Karpas-422 (cell line): ENCODE data around the gene CHCHD6. TPM values are rescaled to one million over a fixed set of nuclear protein-coding genes. Genes with fewer than 3 reads are reported as not detected.

Experiments
- DNase-seq: peaks from one replicate; pipeline ENCODE4 v3.0.0-alpha.2; 2015
- H2AFZ ChIP-seq: fragments of 200-600 bp; sonication (generic); 2 replicates; pipeline ENCODE4 v1.6.1; 2014; ENCODE audit warnings: antibody characterized with exemption, low read length, mixed read lengths
- H3K27ac ChIP-seq: fragments of 200-600 bp; sonication (generic); 2 replicates; pipeline ENCODE4 v1.5.1; 2014; ENCODE audit warnings: mild to moderate bottlenecking, low read length, moderate library complexity
- H3K27me3 ChIP-seq: fragments of 200-600 bp; sonication (generic); 2 replicates; pipeline ENCODE4 v1.6.1; 2014; ENCODE audit warnings: low read length, mixed read lengths
- H3K36me3 ChIP-seq: fragments of 200-600 bp; sonication (generic); 2 replicates; pipeline ENCODE4 v1.6.1; 2014; ENCODE audit warnings: low read length, mixed read lengths; ENCODE audit not compliant: insufficient read depth
- H3K4me1 ChIP-seq: fragments of 200-600 bp; sonication (generic); 2 replicates; pipeline ENCODE4 v1.6.1; 2014; ENCODE audit warnings: mild to moderate bottlenecking, low read length, mixed read lengths
- H3K4me2 ChIP-seq: fragments of 200-600 bp; sonication (generic); 2 replicates; pipeline ENCODE4 v1.6.1; 2014; ENCODE audit warnings: low read length, low read depth, mild to moderate bottlenecking; ENCODE audit not compliant: poor library complexity, severe bottlenecking
- H3K4me3 ChIP-seq: fragments of 200-600 bp; sonication (generic); 2 replicates; pipeline ENCODE4 v1.5.1; 2014; ENCODE audit warnings: mild to moderate bottlenecking, antibody characterized with exemption, low read length, mixed read lengths
- H3K79me2 ChIP-seq: fragments of 200-600 bp; sonication (generic); 2 replicates; pipeline ENCODE4 v1.6.1; 2014; ENCODE audit warnings: mild to moderate bottlenecking, low read length, mixed read lengths
- H3K9ac ChIP-seq: fragments of 200-600 bp; sonication (generic); 2 replicates; pipeline ENCODE4 v1.6.0; 2014; ENCODE audit warnings: low read length
- H3K9me2 ChIP-seq: fragments of 200-600 bp; sonication (generic), shearing (Covaris generic); replicated peaks from 2 replicates; pipeline ENCODE4 v1.6.0; 2014; ENCODE audit warnings: mild to moderate bottlenecking, low read length, moderate library complexity; ENCODE audit not compliant: insufficient read depth
- H3K9me3 ChIP-seq: fragments of 300-700, 200-600 bp; sonication (generic); 2 replicates; pipeline ENCODE4 v1.6.1; 2014; ENCODE audit warnings: low read length, mixed read lengths
- H4K20me1 ChIP-seq: fragments of 200-600 bp; sonication (generic); 2 replicates; pipeline ENCODE4 v1.6.1; 2014; ENCODE audit warnings: mild to moderate bottlenecking, antibody characterized with exemption, low read length, low read depth; ENCODE audit not compliant: insufficient read depth
- total RNA-seq: library from RNA; depleted of rRNA; stranded (reverse); fragments of >200 nt; shearing (Covaris generic); gene quantifications from 2 replicates; pipeline ENCODE4 v1.2.3, GENCODE V29; 2014; ENCODE audit warnings: low replicate concordance

The CHCHD6 gene
- total RNA-seq, 1 experiment from 2014 or later, result 12.8 TPM

DNA sequence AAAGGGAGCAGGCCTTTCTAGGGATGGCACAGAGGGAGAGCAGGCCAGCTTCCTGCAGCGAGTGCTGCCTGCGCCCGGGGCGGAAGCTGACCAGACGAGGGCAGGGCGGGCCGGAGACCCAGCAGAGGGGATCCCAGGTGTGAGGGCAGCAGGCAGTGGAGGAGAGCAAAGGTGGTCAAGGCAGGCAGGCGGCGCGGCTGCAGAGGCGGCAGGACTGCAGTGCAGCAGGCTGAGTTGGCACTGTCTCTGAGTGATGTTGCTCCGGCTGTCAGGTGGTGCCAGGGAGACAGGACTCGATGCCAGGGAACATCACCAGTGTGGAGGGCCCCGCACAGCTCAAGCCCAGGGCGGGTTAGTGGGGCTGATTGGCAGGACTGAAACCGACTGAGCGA, 256.6 kb downstream of the CHCHD6 start:
- no peaks in the 10 kb centered on the region for H3K9me3 ChIP-seq
- no peak overlapping the region for H3K27ac ChIP-seq
- no peaks in the 10 kb centered on the region for H3K9me2 ChIP-seq
- H3K4me1 ChIP-seq, result no peaks in the 10 kb centered on the region
- no peak overlapping the region for H3K4me3 ChIP-seq
- H2AFZ ChIP-seq, result no peak overlapping the region
- H4K20me1 ChIP-seq, result no peaks in the 10 kb centered on the region
- H3K36me3 ChIP-seq, result no peaks in the 10 kb centered on the region
- DNase-seq, result no peak
- no peak overlapping the region for H3K4me2 ChIP-seq
- no peaks in the 10 kb centered on the region for H3K27me3 ChIP-seq
- H3K9ac ChIP-seq, result no peak overlapping the region
- H3K79me2 ChIP-seq, result no peaks in the 10 kb centered on the region

GRCh38 chr3:126961191-126961790, 257.3 kb downstream of the CHCHD6 start:
- no peak overlapping the region for H3K27ac ChIP-seq

GRCh38 chr3:126961791-126962461, 257.9 kb downstream of the CHCHD6 start:
- no peaks in the 10 kb centered on the region for H3K27me3 ChIP-seq
- 0 out of 2 replicates have a peak, but pooled peaks cover 3% of the 10 kb centered on the region for H4K20me1 ChIP-seq
- no peaks in the 10 kb centered on the region for H3K4me1 ChIP-seq
- no peaks in the 10 kb centered on the region for H3K36me3 ChIP-seq
- H3K9ac ChIP-seq, result no peak overlapping the region
- H3K79me2 ChIP-seq, result no peaks in the 10 kb centered on the region
- H3K9me2 ChIP-seq, result no peaks in the 10 kb centered on the region
- no peak for DNase-seq
- no peak overlapping the region for H2AFZ ChIP-seq
- H3K9me3 ChIP-seq, result no peaks in the 10 kb centered on the region
- H3K4me2 ChIP-seq, result no peak overlapping the region
- no peak overlapping the region for H3K27ac ChIP-seq
- no peak overlapping the region for H3K4me3 ChIP-seq

More at GRCh38 chr3:126961191-126961790, 257.3 kb downstream of the CHCHD6 start:
- Histone ChIP-seq H3K4me1 (no peaks in the 10 kb centered on the region), H3K9me3 (no peaks in the 10 kb centered on the region), H3K4me2 (no peak overlapping the region), H3K27me3 (no peaks in the 10 kb centered on the region), H3K36me3 (no peaks in the 10 kb centered on the region), H3K9me2 (no peaks in the 10 kb centered on the region), H3K9ac (no peak overlapping the region), H3K4me3 (no peak overlapping the region), H3K79me2 (no peaks in the 10 kb centered on the region), H4K20me1 (0 out of 2 replicates have a peak, but pooled peaks cover 3% of the 10 kb centered on the region), H2AFZ (no peak overlapping the region)
- no peak for DNase-seq

DNA sequence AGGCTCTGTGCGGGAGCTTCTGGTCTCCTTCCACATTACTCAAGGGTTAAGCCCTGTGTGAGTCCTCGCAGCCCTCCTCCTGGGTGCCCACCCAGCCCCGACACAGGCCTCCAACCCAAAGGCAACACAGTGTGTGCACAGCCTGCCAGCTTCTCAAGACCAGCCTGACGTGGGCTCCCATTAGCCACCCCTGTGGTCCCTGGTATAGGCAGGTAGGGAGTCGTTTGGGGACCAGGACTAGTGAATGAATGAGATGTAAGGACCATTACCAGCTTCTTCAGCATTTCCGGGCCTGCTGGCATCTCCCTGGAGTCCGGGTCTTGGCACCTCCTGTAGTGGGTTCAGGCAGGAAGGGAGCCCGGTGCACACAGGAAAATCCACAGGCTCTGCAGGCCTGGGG, 258.7 kb downstream of the CHCHD6 start:
- Histone ChIP-seq H3K9ac (no peak overlapping the region), H3K4me1 (no peaks in the 10 kb centered on the region), H3K27ac (no peak overlapping the region), H3K4me3 (no peak overlapping the region), H3K27me3 (no peaks in the 10 kb centered on the region), H3K4me2 (no peak overlapping the region), H3K9me2 (no peaks in the 10 kb centered on the region), H3K9me3 (no peaks in the 10 kb centered on the region), H2AFZ (no peak overlapping the region), H3K79me2 (no peaks in the 10 kb centered on the region), H3K36me3 (no peaks in the 10 kb centered on the region), H4K20me1 (0 out of 2 replicates have a peak, but pooled peaks cover 3% of the 10 kb centered on the region)
- no peak for DNase-seq

DNA sequence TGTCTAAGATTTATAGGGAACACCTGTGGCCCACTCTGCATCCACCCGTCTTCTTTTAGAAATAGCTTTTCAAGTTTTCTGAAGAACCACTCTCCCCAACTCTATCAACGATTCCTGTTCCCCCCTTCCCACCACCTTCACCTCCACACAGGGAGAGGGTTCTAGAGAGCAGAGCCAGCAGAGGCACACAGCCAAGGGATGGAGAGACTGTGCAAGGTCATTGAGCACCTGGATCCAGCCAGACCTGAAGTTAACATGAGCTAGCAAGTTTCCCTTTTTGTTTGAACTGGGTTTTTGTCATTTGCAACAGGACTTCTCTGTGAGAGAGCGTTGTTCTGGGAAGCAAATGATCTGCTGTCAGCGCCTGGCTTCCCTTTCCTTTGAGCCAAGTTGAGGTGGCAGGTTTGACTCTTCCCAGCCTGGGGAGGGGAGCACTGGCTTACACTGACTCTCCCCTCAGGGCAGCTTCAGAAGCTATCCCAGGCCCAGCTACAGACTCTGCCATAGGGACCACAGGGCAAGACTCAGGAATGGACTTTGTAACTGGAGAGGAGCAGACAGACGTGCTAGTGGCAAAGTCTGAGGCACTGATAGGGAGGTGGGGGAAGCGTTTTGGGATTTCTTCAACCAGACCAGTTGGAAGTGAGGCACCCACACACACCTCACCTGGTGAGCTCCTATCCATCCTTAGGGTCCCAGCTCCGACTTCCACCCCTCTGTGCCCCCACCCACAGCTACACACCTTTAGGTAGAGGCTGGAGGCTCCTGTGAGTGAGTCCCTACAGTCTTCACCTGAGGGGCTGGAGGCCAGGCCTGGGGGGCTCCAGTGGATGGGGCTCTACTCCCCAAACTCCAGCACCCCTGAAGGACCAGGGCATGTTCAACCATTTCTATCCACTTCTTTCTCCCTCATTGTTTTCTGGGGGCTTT, 259.5 kb downstream of the CHCHD6 start:
- Histone ChIP-seq H4K20me1 (0 out of 2 replicates have a peak, but pooled peaks cover 3% of the 10 kb centered on the region), H3K4me2 (no peak overlapping the region), H3K9ac (no peak overlapping the region), H3K9me2 (no peaks in the 10 kb centered on the region), H3K4me1 (no peaks in the 10 kb centered on the region), H3K27me3 (no peaks in the 10 kb centered on the region), H3K36me3 (no peaks in the 10 kb centered on the region), H3K9me3 (no peaks in the 10 kb centered on the region), H3K27ac (no peak overlapping the region), H3K4me3 (no peak overlapping the region), H3K79me2 (no peaks in the 10 kb centered on the region), H2AFZ (no peak overlapping the region)
- DNase-seq, result no peak

DNA sequence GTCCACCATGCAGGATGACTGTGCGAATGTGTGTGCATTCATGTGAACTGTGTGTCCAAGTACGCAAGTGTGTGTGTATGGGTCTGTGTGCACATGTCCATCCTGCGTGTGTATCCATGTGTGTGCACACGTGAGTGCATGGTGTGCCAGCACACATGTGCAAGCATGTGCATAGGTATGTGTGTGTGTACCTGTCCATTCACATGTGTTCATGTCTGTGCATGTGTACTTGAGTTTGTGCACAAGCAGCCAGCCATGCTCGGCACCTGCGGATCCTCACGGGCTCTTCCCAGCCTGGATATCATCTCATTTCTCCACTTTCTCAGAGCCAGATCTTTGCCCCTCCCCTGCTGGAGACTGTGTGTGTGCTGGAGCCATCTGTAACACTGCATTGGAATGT, 260.2 kb downstream of the CHCHD6 start:
- Histone ChIP-seq H3K36me3 (no peaks in the 10 kb centered on the region), H3K79me2 (no peaks in the 10 kb centered on the region), H3K27me3 (no peaks in the 10 kb centered on the region), H2AFZ (no peak overlapping the region), H3K9me3 (no peaks in the 10 kb centered on the region), H3K9me2 (no peaks in the 10 kb centered on the region), H3K4me2 (no peak overlapping the region), H3K9ac (no peak overlapping the region), H3K27ac (no peak overlapping the region), H4K20me1 (0 out of 2 replicates have a peak, but pooled peaks cover 3% of the 10 kb centered on the region), H3K4me3 (no peak overlapping the region), H3K4me1 (no peaks in the 10 kb centered on the region)
- DNase-seq, result no peak

GRCh38 chr3:126964950-126965349, 260.9 kb downstream of the CHCHD6 start:
- Histone ChIP-seq H3K27ac (no peak overlapping the region), H2AFZ (no peak overlapping the region), H3K9me2 (no peaks in the 10 kb centered on the region), H3K4me1 (no peaks in the 10 kb centered on the region), H3K4me2 (no peak overlapping the region), H3K9me3 (no peaks in the 10 kb centered on the region), H3K79me2 (no peaks in the 10 kb centered on the region), H3K36me3 (no peaks in the 10 kb centered on the region), H4K20me1 (0 out of 2 replicates have a peak, but pooled peaks cover 3% of the 10 kb centered on the region), H3K9ac (no peak overlapping the region), H3K4me3 (no peak overlapping the region), H3K27me3 (no peaks in the 10 kb centered on the region)
- DNase-seq, result no peak

- no peak for DNase-seq
- 0 out of 2 replicates have a peak, but pooled peaks cover 3% of the 10 kb centered on the region for H4K20me1 ChIP-seq
- H3K27ac ChIP-seq, result no peak overlapping the region
- H3K27me3 ChIP-seq, result no peaks in the 10 kb centered on the region
- H3K9ac ChIP-seq, result no peak overlapping the region
- no peak overlapping the region for H3K4me2 ChIP-seq
- H3K4me3 ChIP-seq, result no peak overlapping the region
- H3K36me3 ChIP-seq, result no peaks in the 10 kb centered on the region
- no peak overlapping the region for H2AFZ ChIP-seq
- H3K4me1 ChIP-seq, result no peaks in the 10 kb centered on the region
- H3K9me3 ChIP-seq, result no peaks in the 10 kb centered on the region
- no peaks in the 10 kb centered on the region for H3K79me2 ChIP-seq
- H3K9me2 ChIP-seq, result no peaks in the 10 kb centered on the region
These were observed 261.6 kb downstream of the CHCHD6 start for GRCh38 chr3:126965526-126966080.
